Activated T-cell treated with anti-CD3 and anti-CD28 coated beads for 48 hours (primary cell): ENCODE results near the gene FANK1.

Experiments
- DNase-seq: peaks from one replicate; pipeline ENCODE4 v3.0.0-alpha.2; 2020; ENCODE audit warnings: low read depth

The FANK1 gene

DNA sequence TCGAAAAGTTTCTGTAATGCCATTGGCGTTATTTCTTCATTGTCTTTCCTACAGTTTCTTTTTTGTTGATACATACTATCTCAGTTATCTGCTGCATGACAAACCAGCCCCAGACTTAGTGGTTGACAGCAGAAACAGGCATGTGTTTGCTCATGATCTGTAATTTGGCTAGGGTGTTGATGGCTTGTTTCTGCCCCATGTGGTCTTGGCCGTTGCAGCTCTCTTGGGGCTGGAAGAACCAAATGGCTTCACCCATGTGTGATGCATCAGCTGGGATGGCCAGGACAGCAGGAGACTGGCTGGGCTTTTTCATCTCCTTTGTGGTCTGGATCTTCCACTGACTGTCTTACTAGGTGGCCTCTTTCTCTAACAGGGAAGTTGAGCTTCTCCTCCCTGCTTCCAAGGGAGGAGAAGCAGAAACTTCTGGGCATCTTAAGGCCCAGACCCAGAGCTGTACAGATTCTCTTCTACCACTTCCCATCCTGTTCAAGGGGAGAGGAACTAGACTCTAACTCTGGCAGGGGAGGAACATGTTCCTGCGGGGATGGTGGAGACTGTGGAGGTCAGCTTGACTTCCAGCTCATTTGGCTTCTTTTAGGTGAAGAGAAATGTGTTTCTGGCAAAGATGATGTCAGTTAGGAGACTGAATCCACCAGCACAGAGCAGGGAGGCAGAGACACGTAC, 89.3 kb downstream of the FANK1 start:
- DNase-seq, result no peak

DNA sequence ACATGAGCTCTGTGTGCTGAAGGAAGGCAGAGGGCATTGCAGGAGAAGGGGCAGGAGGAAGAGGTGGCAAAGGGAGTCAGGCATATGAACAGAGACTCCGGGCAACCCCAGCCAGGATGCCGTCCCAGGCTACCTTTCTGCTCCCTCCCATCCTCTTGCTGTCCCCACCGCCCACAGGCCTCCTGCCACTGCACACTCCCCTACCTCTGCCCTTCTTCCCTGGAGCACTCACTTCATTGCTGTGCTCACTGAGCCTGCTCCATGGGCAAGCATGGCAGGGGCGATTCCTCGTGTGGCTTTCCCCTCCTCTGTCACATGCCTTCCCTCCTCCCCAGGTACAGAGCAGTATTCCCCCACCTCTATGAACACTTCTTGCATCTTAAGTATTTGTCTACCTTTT, 93.4 kb downstream of the FANK1 start:
- DNase-seq, result no peak

DNA sequence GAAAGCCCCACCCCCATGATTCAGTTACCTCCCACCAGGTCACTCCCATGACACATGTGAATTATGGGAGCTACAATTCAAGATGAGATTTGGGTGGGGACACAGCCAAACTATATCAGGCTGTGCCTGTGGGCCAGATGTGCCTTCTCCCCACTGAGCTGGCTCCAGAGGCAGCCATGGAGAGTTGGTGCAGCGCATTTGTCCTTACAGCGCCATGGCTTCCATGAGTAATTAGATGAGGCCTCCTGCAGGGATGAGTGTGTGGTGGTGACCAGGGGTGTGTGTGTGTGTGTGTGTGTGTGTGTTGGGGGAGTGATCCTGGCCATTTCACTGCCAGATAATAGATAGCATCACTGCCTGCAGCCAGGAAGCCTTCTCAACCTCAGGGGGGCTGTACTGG, 94.6 kb downstream of the FANK1 start:
- no peak for DNase-seq

DNA sequence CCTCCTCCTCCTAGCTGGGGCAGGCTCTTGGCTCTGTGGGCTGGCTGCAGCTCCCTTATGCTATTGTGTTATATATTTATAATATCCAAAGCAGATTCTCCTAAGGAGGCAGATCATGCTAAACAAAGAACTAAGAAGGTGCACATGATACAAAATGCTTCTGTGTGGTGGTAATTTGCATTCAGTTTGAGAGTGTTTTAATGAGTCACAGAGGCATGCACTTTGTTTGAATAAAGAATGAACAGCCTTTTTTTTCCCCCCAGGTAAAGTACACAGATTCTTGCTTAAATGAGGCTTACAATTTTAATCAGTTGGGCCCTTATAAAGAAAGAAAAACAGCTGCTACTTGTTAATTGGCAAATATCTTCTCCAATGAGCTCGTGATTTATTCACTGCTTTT, 95.0 kb downstream of the FANK1 start:
- DNase-seq, result no peak

DNA sequence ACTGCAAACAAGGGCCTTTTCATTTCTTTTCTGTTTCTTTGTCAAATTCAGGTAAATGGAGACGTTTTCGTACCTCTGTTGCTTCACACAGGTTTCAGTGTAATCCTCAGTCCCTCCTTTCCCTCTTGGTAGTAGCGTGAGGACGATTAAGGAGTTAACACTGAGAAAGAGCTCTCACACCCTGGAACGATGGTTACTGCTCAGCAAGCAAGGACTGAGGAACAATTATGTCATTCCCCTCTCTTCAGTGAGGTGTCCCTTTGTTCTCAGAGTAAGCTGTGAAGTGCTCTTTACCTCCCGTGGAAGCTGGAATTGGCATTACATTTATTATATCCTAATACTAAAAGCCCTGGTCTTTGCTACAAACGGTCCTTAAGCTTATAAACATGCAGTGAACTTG, 95.9 kb downstream of the FANK1 start:
- no peak for DNase-seq

DNA sequence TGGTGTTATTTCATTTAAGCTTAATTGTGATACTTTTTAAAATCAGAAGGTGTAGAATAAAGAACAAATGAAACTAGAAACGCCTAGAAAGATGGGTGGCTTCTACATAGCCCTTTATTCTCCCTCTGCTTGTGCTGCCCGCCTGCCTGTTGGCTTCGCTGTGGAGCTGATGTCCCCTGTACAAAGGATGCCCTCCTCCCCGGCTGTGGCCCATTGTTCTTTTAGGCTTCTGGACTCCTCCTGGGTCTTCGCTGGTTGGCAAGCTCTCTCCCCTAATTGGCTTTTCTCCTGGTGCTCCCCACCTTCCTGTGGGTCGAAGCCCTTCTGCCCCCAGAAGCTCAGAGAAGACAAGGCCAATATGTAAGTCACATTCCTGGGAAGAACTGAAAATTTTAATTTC, 98.2 kb downstream of the FANK1 start:
- no peak for DNase-seq

DNA sequence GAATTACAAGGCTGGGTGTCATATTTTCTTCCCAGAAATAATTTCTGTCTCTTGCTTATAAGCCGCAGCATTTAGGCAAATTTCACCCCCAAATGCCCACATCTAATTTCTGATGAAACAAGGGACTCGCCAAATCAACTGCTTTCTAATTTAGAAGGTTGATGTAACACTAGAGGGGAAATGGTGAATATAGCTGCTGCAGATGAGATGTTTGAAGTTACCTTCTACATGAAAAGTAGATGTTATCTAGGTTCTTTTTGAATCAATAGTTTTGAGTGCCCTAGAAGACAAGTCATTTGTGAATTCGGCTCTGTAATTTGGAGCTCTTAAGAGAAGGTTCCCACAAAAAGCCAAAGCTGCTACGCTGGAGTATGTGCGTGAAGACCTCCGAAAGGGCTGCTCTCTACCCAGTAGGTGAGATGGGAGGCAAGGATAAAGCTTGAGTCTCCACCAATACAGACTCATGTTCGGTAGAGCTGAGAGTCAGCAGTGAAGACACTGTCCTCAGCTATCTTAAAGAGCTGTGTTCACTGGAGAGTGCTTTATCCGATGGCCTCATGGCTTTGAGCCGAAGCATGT, 99.5 kb downstream of the FANK1 start:
- no peak for DNase-seq

DNA sequence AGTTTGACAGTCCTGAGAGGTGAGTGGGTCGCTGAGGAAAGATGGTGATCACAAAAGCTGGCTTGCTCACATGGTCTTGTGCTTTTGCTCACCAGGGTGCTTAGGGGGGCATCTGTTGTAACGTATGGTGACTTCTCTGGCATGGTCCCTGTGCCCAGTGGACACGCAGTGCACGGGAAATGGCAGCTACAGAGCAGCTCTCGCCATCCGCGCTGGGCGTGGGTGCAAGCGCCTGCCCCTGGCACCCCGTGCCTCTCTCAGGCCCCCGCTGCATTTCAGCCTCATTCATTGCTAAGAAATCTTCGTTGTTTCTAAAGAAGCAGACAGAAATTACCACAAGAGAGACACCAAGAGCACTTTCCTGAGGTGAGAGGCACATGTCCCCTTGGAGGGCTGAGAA, 101.2 kb downstream of the FANK1 start:
- DNase-seq, result no peak

DNA sequence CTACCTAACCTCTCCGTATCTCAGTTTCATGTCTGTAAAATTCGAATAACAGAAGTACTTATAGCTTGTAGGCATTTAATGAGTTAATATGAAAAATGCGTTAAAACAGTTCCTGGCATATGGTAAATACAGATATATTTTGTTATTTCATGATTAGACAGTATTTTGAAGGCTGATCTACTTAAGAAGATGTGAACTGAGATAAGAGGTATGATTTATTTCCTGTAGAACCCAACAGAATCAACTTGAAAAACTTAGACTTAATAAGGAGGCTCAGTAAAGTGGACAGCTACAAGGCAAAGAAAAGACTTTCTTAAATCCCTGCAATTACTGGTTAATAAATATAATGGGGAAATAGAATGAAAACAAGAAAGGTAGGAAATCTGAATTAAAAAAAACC, 103.3 kb downstream of the FANK1 start:
- no peak for DNase-seq

DNA sequence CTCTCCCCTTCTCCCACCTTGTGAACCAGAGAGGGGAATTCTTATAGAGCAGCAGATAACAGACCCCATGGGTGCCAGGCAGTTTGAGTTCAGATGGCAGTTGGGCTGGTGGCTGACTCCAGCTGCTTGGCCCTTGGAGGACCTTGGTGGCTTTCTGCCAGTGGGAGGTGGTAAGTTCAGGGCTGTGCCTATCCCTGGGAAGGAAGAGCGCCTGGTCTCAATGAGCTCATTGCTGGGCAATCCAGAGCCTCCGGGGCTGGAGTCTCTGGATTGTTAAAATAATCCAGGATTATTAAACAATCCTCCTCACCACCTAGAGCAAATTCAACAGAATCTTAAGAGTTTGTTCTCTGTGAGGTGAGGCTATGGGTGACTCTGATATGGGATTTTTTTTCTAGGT, 105.2 kb downstream of the FANK1 start:
- no peak for DNase-seq

DNA sequence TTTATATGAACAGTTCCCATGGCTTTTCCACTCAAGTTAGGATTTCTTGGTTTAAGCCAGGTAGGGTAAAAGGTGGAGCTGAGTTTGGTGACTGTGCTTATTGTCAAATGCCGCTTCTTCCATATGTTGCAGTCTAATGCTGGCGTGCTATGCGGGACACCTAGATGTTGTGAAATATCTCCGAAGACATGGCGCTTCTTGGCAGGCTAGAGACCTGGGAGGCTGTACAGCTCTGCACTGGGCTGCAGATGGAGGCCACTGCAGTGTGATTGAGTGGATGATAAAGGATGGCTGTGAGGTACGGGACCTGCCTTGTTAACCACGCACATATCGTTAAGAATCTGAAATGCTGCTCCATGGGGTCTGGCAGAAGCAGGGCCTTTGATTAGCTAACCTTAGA, 108.4 kb downstream of the FANK1 start:
- DNase-seq, result no peak

DNA sequence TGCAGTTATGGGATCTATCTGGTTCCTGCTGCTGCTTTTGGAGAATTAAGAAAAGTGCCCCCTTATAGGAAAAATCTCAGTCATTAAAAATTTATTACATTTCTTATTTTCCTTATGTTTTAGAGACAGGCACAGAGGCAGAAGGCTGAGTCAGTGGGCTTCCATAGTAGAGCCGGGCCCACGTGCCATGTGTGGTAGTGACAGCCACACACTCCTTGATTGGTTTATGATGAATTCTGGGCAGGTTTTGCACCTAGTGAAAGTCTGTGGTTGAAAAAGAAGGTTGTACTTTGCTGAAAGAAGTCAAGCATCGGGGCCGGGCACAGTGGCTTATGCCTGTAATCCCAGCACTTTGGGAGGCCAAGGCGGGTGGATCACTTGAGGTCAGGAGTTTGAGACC, 109.9 kb downstream of the FANK1 start:
- DNase-seq, result no peak

DNA sequence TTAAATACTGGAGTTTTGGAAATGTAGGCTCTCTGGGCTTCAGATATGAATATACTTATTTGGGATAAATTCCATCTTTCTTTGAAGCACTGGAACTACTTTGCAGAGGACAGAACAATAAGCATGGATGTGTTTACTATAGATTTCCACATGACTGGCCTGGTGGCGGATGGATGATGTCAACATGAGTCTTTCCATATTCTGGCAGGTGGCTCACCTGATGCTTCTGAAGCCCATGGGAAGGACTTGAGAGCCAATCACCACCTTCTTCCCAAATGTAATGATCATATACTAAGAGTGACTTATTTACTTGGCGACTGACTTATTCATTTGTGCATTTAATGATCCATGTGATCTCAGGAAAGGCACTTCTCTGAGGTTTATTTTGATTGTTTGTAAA, 110.5 kb downstream of the FANK1 start:
- DNase-seq, result no peak

DNA sequence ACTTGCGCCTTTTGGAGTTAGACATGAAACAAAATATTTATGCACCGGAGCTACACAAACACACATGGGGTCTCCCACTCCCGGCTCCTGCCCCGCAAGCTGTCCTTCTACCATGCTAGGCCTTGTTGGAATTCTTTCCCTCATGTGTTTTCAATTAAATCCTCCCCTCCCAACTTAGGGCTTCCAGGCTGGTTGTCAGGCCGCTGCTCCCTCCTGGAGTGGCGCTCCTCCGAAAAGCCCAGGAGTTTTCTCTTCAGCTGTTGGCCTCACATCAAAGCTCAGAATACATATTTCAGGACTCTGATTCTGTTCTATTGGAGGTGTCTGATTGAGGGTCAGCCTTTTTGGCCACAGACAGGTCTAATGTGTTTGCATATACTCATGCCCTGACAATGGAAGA, 113.3 kb downstream of the FANK1 start:
- DNase-seq, result no peak

DNA sequence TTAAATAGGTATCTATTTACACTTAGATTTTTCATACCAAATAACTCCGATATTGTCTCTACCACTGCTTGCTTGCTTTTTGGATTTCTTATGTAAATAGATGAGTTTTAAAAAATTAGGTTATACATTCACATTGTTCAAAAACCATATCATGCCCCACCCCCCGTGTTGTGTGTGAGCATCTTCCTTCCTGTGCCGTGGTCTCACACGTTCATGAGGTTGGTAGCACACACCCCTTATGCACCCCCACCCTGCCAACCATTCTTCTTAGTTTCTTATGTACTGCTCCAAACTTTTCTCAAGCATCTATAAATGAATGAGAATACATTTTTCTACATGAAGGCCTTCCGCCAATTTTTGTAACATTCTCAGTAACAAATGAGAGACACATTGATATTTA, 115.6 kb downstream of the FANK1 start:
- no peak for DNase-seq

DNA sequence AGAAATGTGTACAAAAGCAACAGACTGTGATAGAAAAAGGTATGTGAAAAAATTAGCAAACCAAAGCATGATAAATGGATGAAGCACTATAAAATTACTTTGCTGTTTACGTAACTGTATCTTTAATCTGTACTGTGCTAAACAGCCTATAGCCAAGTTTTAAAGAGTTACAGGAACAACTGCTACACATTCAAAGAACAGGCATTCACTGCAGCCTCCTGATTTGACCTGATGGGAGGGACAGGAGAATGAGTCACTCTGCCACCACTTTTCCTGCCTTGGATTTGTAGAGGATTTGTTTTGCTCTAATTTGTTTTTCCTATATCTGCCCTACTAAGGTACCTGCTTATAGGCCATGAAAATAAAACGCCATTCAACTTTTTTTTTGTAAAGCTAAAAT, 116.1 kb downstream of the FANK1 start:
- DNase-seq, result no peak

DNA sequence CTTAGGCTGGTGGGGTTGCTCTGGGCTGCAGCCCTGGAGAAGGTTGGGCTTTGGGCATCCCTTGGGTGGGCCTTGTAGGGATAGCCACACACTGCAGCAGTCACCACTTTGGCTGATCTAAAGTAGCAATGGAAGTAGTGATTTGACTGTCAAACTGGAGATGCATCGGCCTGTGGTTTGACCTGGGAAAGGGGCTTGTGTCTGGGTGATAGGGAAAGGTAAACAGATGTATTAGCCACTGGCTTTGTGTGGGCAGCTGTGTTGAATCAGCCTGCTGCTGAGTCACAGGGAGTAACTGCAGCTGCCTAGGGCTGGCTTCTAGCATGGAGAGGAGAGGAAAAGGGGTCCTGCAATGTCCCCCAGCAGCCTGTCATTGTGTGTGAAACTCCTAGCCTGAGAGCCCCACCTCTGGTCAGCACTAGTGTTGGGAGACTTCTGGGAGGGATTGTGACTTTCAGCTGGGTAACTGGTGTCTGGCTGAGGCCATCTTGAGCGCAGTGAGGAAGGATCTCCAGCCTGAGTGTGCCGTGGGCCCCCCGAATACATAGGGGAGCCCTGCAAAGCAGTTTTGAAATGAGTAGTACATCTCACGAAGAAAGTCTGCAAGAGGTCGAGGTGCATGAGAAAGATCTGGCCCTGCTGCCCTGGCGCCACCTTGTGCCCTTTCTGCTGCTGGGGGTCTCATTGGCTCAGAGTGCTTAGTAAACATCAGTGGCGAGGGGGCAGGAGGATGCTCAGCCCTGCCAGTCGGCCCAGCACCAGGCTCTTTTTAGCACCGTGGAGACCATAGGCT, 117.3 kb downstream of the FANK1 start:
- peak; percentile 11 for DNase-seq

DNA sequence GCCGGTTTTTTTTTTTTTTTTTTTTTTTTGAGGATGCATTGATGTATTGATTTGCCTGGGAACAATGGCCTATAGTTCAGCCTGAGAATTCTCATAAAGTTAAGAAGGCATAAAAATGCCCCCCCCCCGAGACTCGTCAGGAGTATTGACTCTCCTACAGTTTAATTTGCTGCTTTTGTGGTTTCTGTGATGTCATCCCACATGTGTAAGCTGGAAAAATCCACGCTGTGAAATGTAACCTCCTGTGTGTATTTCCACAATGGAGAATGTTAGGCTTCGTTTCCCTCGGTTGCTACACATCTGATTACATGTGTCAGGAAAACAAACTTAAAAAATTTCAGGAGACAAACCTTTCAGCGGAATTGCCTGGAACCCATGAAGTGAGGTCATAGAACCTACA, 117.9 kb downstream of the FANK1 start:
- no peak for DNase-seq

DNA sequence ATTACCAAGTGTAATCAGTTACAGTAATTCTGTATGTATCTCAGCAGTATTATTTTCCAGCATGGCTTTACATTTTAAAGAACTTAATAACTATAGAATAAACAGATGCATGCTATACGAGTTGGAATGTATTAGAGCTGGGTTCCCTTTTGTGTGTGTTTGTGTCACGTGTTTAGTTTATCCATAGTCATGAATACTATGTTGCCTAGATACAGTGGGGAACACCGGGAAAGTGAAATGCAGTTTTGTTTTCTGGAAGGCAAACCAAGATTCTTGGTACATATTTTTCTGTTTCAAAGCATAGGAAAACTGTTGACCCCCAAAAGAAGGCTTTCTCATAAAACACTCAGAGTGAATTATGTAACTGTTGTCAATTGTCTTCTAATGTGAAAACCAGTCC, 119.0 kb downstream of the FANK1 start:
- DNase-seq, result no peak

DNA sequence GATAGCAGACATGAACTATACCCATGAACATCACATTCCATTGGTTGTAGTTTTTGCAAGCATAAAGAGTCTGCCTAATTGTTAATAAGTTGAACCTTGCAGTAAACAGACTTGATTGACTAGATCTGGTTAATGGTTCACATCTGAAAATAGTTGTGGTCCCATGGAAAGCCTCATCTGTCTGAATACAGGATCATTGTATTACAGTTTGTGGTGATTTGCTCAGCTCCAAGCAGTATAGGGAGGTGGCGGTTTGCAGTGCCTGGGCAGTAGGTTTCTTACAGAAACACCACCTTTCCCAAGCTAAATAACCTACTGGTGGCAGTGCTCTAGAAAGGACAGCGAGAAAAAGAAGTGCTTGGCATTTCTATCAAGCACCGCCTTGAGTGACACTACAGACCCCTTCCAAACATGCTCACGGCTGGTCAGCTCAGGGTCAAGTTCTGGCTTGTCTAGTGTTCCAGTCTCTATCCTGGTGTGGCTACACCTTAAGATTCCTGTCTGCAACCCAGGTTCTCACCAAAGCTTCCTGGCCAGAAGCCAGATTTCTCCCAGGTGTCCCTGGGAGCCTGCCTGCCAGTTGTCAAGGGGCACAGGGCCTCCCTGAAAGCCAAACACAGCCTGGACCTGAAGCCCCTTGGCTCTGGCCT, 119.9 kb downstream of the FANK1 start:
- DNase-seq, result no peak

DNA sequence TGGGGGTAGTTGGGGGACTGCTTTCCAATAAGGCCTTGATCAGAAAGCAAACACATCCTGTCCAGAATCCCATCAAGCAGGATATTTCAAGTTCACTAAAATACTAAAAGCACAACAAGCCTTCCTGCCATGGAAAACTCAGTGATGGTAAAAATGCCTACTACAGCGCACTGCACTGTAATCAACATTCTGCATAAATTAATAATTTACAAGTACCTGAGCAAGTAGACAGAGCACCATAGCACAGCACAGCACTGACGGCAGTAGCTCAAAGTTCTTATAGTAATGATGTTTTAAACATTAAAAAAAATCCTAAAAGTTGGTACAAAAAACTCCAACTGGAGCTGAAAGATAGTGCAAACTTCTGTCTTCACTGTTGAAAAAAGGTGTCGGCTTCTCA, 120.5 kb downstream of the FANK1 start:
- DNase-seq, result no peak

DNA sequence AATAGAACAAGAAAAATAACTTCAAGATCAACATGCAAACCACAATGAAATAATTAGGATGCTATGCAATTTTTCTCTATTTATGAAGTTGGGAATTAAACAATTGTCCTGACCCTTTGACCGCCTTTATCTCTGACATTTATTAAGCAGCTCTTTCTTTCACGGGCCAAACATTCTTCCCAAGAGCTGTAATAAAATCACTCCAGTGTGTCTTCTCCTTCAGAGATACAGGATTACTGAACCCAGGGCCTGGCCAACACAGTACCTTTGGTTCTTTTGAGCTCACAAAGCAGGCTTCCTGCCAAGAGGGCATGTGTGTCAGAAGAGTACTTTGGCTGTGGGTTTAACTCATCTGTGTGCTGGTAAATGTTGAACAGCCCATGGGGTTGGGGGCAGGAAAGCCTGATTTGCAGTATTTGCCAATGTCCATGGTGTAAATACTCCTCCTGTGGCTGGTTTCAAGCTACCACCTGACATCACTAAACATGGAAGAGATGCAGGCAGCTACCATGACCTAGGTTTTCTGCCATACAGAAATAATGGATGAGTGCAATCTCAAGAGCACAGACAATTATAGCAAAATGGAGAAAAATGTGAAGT, 121.7 kb downstream of the FANK1 start:
- DNase-seq, result no peak
